ENCODE measurements around the gene WNT3A. TPM values are rescaled to one million over a fixed set of nuclear protein-coding genes. Genes with fewer than 3 reads are reported as not detected.

WNT3A gene
- total RNA-seq, 2 experiments from 2014 or later = 0.08 to 0.14 TPM

GRCh38 chr1:228002792-228003191 lies 4.0 kb upstream of the WNT3A start:
- Histone ChIP-seq H3K4me3 (ENCODE audit: low read length) (no peak overlapping the region), H3K27ac (ENCODE audit: low read depth in 1 of 2, low read length in 2 of 2) (no peak overlapping the region), H3K4me1 (ENCODE audit: insufficient read depth, low read length) (peaks cover 12% of the 10 kb centered on the region), H3K9me3 (ENCODE audit: control insufficient read depth in 1 of 2, insufficient read depth in 1 of 2, low read length in 2 of 2) (peaks cover 0 to 22% of the 10 kb centered on the region in 2 experiments), H3K36me3 (ENCODE audit: insufficient read depth, low read length) (no peaks in the 10 kb centered on the region), H3K27me3 (ENCODE audit: control insufficient read depth in 1 of 2, insufficient read depth in 2 of 2, low read length in 2 of 2) (peaks cover 30 to 42% of the 10 kb centered on the region in 2 experiments)
- CTCF ChIA-PET = no interaction called here
- no peak for TF ChIP-seq CTCF (IDR thresholded peaks at IDR 0.05)
- Mint-ChIP-seq H3K27ac (no peak overlapping the region), H3K9me3 (peaks cover 3% of the 10 kb centered on the region), H3K4me3 (no peak overlapping the region), H3K36me3 (ENCODE audit: low read depth) (no peaks in the 10 kb centered on the region), H3K4me1 (ENCODE audit: low read depth) (no peaks in the 10 kb centered on the region), H3K27me3 (peaks cover 66% of the 10 kb centered on the region)
- POLR2A ChIA-PET = no interaction called here
- no peak for ATAC-seq (ENCODE audit: poor library complexity)
- intact Hi-C loops (cut with DNase I, micrococcal nuclease) = loop anchor here in 1 of 2 experiments (5.0 kb wide), 1 partner anchor 130 kb away; no protein-coding TSS in a partner anchor
- DNase-seq = no peak

GRCh38 chr1:228003461-228004330 lies 3.1 kb upstream of the WNT3A start:
- Mint-ChIP-seq H3K27ac (no peak overlapping the region), H3K36me3 (ENCODE audit: low read depth) (no peaks in the 10 kb centered on the region), H3K4me1 (ENCODE audit: low read depth) (no peaks in the 10 kb centered on the region), H3K9me3 (no peaks in the 10 kb centered on the region), H3K27me3 (peaks cover 67% of the 10 kb centered on the region), H3K4me3 (no peak overlapping the region)
- peaks cover 40 to 51% of the 10 kb centered on the region in 2 experiments for H3K27me3 ChIP-seq (ENCODE audit: control insufficient read depth in 1 of 2, insufficient read depth in 2 of 2, low read length in 2 of 2)
- no peak overlapping the region for H3K4me3 ChIP-seq (ENCODE audit: low read length)
- ChIA-PET CTCF (no interaction called here), POLR2A (no interaction called here)
- H3K4me1 ChIP-seq (ENCODE audit: insufficient read depth, low read length) = peaks cover 20% of the 10 kb centered on the region
- DNase-seq (no peak), ATAC-seq (ENCODE audit: poor library complexity) (no peak)
- H3K9me3 ChIP-seq (ENCODE audit: control insufficient read depth in 1 of 2, insufficient read depth in 1 of 2, low read length in 2 of 2) = peaks cover 0 to 18% of the 10 kb centered on the region in 2 experiments
- H3K27ac ChIP-seq (ENCODE audit: low read depth in 1 of 2, low read length in 2 of 2) = no peak overlapping the region
- TF ChIP-seq CTCF (IDR thresholded peaks at IDR 0.05) = no peak
- intact Hi-C loops (cut with DNase I, micrococcal nuclease) = loop anchor here in 1 of 2 experiments (5.0 kb wide), 1 partner anchor 129 kb away; no protein-coding TSS in a partner anchor
- no peaks in the 10 kb centered on the region for H3K36me3 ChIP-seq (ENCODE audit: insufficient read depth, low read length)

- no peak overlapping the region for H3K27ac Mint-ChIP-seq
- TF ChIP-seq CTCF (IDR thresholded peaks at IDR 0.05) = no peak
- no peaks in the 10 kb centered on the region for H3K36me3 Mint-ChIP-seq (ENCODE audit: low read depth)
- no peaks in the 10 kb centered on the region for H3K9me3 Mint-ChIP-seq
- peaks cover 27% of the 10 kb centered on the region for H3K4me1 ChIP-seq (ENCODE audit: insufficient read depth, low read length)
- no peak for ATAC-seq (ENCODE audit: poor library complexity)
- H3K27me3 Mint-ChIP-seq = peaks cover 70% of the 10 kb centered on the region
- peaks cover 46 to 58% of the 10 kb centered on the region in 2 experiments for H3K27me3 ChIP-seq (ENCODE audit: control insufficient read depth in 1 of 2, insufficient read depth in 2 of 2, low read length in 2 of 2)
- no peak overlapping the region for H3K4me3 Mint-ChIP-seq
- peak in 5 of 14 experiments; percentile 4 to 39 (median 24) for DNase-seq
- intact Hi-C loops (cut with DNase I, micrococcal nuclease) = loop anchor here in 1 of 2 experiments (5.0 kb wide), 1 partner anchor 128 kb away; no protein-coding TSS in a partner anchor
- no peaks in the 10 kb centered on the region for H3K4me1 Mint-ChIP-seq (ENCODE audit: low read depth)
- ChIA-PET POLR2A (no interaction called here), CTCF (no interaction called here)
- H3K27ac ChIP-seq (ENCODE audit: low read depth in 1 of 2, low read length in 2 of 2) = no peak overlapping the region
- H3K36me3 ChIP-seq (ENCODE audit: insufficient read depth, low read length) = no peaks in the 10 kb centered on the region
- H3K9me3 ChIP-seq (ENCODE audit: control insufficient read depth in 1 of 2, insufficient read depth in 1 of 2, low read length in 2 of 2) = peaks cover 0 to 11% of the 10 kb centered on the region in 2 experiments
- no peak overlapping the region for H3K4me3 ChIP-seq (ENCODE audit: low read length)
Observed at GRCh38 chr1:228004331-228004855, 2.4 kb upstream of the WNT3A start.

Data from CD4-positive, alpha-beta T cell (primary cell).